GM18861 (cell line): Measurements from ENCODE around the gene UCMA.
"Not testable (repeated sequence)": the region's sequence is repeated elsewhere in the genome, so short reads cannot be mapped to it uniquely, and the experiment has no call there.

Experiments
- ATAC-seq: cut with Tn5 transposase; IDR thresholded peaks from one replicate; pipeline ENCODE4 v1.9.1; 2021; ENCODE audit not compliant: unreplicated experiment

The UCMA gene

DNA sequence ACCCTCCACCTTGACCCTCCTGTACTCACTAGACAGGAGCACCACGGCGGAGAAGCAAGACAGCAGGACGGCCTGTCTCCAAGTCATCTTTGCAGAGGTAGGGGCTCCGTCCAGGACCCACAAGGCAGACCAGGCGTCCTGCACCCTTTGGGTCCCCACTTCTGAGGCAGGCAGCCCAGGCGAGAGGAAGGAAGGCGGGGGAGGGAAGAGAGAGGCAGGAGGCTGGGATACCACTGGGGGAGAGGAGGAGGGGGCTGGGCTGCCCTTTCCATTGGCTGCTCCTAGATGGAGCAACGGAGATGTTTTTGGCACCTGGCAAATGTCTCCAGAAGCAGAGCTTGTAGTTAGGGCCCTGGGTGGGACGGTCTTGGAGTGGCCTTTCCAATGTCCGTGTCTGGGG is at the start of gene UCMA:
TSS of gene UCMA (minus strand) at position 203 of the 400 bp plus-strand sequence. CDS start at position 87, 116 bp downstream.
- no peak for ATAC-seq

- not testable (repeated sequence) for ATAC-seq
Measured at GRCh38 chr10:13282348-13282747, 48.2 kb upstream of the UCMA start.

GRCh38 chr10:13276749-13277365 is 42.7 kb upstream of the UCMA start:
- no peak for ATAC-seq

DNA sequence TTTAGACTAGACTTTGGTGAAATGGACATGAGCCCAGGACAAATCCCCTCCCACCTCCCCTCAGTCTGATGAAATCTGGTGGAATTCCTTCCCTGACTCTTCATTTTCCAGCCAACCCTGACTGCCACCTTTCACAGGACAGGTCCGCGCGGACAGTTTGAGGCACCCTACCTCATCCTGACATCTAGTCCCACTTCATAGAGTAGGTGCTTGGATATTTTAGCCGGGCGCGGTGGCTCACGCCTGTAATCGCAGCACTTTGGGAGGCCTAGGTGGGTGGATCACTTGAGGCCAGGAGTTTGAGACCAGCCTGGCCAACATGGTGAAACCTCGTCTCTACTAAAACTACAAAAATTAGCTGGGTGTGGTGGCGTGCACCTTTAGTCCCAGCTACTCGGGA is 42.0 kb upstream of the UCMA start:
- not testable (repeated sequence) for ATAC-seq

DNA sequence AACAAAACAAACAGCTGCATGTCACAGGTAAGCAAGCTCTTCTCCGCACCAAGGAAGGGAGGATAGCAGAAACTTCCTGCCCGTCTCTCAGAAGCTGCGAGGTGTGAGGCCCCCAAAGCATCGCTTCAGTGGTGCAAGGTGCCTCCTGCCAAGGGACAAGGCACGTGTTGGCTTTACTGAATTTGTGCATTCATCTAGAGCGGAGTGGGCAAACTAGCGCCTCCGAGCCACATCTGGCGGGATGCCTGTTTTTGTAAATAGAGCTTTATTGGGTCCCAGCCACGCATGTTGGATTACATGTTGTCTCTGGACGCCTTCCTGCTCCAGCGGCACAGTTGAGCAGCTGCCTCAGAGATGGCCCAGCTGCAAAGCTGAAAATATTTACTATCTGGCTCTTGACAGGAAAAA is 38.0 kb upstream of the UCMA start:
- ATAC-seq, result no peak

DNA sequence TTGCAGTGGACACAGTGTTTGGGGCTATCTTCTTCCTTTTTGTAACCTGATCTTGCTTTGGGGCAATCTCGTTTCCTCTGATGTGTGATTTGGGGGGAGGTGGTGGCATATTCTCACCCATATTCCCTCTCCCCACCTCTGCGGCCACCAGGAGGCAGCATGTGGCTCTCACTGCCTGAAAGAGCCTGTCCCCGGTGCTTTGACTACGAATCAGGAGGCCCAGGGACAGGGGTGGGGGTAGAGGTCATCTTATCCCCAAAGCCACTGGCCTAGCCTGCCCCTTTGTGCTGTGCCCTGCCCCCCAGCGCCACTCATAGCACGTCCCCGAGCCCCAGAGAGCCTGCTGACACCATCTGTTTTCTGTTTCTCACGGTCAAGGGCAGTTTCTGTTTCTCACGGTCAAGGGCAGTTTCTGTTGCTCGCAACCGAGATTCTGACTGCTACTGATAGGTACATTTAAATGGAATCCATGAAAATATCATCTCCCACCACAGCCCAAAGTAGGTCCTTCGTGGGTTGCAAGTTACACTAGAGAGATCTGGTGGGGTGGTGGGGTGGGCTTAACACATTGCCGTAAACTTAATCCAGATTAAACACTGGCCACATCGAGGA is 37.5 kb upstream of the UCMA start:
- ATAC-seq, result no peak

DNA sequence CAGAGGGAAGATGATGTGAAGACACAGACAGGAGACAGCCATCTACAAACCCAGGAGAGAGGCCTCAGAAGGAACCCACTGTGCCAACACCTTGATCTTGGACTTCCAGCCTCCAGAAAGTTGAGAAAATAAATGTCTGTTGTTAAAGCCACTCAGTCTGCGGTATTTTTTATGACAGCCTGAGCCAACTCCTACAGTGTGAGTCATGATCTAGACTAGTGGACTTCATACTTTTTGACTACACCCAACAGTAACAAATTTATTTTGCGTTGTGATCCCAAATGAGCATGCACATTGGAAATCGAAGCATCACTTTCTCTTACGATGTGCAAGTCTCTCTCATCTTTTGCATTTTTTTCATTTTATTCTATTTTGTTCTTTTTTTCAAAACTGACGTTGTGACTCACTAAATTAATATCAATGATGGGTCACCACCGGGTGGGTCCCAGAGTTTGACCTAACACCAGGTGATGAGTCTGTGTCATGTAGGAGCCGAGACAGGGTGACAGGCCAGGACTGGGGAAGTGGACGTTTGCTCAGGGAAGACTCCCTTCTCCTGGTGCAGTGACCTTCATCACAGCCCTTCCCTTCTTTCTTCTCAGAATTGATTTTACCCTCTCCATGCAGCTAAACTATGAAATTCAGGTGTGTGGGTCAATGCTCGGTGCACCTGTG is 36.8 kb upstream of the UCMA start:
- ATAC-seq, result no peak

DNA sequence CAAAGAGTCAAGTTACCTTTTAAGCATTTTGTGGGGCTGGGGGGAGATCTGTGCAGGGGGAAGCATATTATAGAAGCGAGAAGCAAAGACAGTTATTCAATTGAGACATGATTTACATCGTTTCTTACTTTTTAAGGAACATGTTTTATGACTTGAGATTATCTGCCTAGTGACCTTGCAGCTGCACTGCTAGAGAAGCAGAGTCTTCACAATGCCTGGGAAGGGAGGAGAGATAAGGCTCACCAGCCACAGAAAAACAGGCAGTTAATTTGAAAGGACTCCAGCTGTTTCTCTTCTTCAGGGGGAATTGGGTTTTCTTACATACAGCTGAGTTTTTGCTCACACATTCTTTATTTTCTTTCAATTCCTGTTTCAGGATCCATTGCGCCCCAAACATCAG is 34.7 kb upstream of the UCMA start:
- no peak for ATAC-seq

DNA sequence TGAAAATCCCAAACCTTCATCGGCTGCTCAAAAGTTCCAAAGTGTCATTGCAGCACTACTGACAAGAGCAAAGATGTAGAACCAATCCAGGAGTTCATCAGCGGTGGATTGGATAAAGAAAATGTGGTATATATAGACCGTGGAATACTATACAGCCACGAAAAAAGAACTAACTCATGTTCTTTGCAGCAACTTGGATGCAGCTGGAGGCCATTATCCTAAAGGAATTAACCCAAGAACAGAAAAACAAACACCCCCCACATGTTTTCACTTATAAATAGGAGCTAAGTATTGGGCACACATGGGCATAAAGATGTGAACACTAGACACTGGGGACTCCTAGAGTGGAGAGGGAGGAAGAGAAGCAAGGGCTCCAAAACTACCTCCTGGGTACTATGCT is 34.1 kb upstream of the UCMA start:
- no peak for ATAC-seq

DNA sequence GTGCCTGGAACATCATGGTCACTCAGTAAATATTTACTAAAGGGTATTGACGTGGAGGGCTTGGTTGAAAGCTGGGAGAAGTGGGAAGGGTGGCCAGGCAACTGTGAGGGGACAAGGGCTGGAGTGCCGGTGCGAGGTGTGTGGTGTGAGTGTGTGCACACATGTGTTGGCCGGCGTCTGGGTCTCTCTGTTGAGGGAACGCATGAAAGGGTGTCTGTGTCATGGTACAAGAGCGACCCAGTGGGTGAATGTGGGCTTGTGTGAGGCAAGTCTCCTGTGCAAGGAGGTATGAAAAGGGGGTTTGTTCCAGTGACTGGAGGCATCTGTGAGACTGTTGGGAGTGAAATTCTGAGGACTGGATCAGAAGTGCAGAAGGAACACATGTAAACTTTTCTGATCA is 29.4 kb upstream of the UCMA start:
- ATAC-seq, result no peak

DNA sequence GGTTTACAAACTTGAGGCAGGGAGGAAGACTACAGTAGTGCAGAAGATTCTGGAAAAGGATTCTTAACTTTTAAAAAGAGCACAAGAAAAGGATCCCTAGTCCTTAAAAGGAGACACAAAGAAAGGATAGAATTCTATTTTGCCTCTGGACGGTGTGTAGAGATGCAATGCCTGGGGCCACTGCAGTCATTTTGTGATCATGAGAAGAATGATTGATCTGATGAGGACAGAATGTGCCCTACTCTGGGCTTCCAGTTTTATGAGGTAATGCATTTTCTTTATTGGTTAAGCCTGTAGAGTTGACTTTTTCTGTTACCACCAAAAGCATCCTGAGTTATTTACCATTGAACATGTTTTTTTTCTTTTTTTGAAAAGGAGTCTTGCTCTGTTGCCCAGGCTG is 28.3 kb upstream of the UCMA start:
- ATAC-seq, result no peak

DNA sequence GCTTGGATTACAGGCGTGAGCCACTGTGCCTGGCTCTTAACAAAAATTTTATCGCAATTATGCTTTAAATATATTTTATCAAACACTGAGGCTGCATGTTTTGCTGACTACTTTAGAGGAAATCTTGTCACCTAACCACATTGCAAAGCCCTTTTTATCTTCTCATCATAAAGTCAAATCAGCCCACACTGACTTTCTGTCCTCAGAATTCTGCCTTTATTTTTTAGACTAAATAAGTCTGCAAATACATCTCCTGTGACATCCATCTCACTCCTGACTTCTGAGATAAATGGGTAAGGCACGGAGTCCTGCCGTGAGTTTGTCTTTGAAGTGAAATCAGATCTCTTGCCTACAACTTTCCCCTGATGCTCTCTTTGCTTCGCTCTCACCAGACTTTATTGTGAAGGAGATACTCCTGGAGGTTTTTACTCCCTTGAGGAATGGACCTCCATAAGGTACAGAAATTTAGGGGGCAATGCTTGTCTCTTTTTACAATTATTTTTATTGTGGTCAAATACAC is 23.5 kb upstream of the UCMA start:
- no peak for ATAC-seq

DNA sequence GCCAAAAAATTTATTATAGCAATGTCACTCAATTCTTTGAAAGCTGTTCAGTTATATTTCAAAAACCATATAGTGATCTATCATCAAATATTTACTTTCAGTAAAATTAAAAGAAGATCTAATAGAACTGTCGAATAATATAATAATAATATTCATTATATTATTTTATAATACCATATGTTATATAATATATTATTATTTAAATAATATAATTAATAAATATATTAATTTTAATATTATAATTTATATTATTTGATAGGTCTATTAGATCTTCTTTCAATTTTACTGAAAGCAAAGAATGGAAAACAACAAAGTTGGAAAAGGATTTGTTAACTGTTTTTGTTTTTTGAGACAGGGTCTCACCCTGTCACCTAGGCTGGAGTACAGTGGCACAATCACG is 22.5 kb upstream of the UCMA start:
- no peak for ATAC-seq

GRCh38 chr10:13253726-13254125 is 19.6 kb upstream of the UCMA start:
- ATAC-seq, result no peak

GRCh38 chr10:13247784-13248183 is 13.6 kb upstream of the UCMA start:
- ATAC-seq, result no peak

GRCh38 chr10:13247246-13247645 is 13.1 kb upstream of the UCMA start:
- no peak for ATAC-seq

DNA sequence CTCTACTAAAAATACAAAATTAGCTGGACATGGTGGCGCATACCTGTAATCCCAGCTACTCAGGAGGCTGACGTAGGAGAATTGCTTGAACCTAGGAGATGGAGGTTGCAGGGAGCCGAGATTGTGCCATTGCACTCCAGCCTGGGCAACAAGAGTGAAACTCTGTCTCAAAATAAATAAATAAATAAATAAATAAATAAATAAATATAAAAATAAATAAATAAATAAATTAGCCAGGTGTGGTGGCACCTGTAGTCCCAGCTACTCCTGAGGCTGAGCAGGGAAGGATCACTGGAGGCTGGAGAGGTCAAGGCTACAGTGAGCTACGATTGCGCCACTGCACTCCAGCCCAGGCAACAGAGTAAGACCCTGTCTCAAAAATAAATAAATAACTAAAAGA is 8.1 kb upstream of the UCMA start:
- not testable (repeated sequence) for ATAC-seq

GRCh38 chr10:13241613-13242012 is 7.4 kb upstream of the UCMA start:
- ATAC-seq, result no peak

DNA sequence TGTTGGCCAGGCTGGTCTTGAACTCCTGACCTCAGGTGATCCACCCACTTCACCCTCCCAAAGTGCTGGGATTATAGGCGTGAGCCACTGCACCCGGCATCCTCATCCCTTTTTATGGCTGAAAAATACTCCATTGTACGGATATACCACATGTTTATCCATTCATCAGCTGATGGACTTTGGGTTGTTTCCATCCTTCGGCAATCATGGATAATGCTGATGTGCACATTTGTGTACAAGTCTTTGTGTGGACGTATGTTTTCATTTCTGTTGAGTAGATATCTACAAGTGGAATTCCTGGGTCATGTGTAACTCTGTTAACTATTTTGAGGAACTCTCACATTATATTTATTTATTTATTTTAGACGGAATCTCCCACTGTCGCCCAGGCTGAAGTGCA is 5.7 kb upstream of the UCMA start:
- ATAC-seq, result no peak

- no peak for ATAC-seq
Measured at GRCh38 chr10:13238271-13239077, 4.3 kb upstream of the UCMA start.

- ATAC-seq, result no peak
Measured at GRCh38 chr10:13236638-13237037, 2.5 kb upstream of the UCMA start.
